Nephron (organoid): ENCODE results near the gene CSRP1.
"Not testable (repeated sequence)": the region's sequence is repeated elsewhere in the genome, so short reads cannot be mapped to it uniquely, and the experiment has no call there.

ENCODE experiments used
- H3K27ac Mint-ChIP-seq, 3 experiments: 2 replicates each; pipeline ENCODE4 v1.8.0; 2020; ENCODE audit warnings: mixed read lengths in 3 of 3, mild to moderate bottlenecking in 2 of 3, moderate library complexity in 1 of 3
- H3K27me3 Mint-ChIP-seq: 2 replicates; pipeline ENCODE4 v1.8.0; 2021; ENCODE audit warnings: low read depth, mild to moderate bottlenecking, moderate library complexity, mixed read lengths
- H3K36me3 Mint-ChIP-seq: 2 replicates; pipeline ENCODE4 v1.8.0; 2020; ENCODE audit warnings: low read depth, mixed read lengths
- H3K4me1 Mint-ChIP-seq: 2 replicates; pipeline ENCODE4 v1.8.0; 2020; ENCODE audit warnings: mixed read lengths
- H3K4me3 Mint-ChIP-seq, 3 experiments: 2 replicates each; pipeline ENCODE4 v1.8.0; 2020; ENCODE audit warnings: mild to moderate bottlenecking in 3 of 3, mixed read lengths in 3 of 3, moderate library complexity in 2 of 3
- H3K9me3 Mint-ChIP-seq: 2 replicates; pipeline ENCODE4 v1.8.0; 2020; ENCODE audit warnings: mixed read lengths
- TF ChIP-seq, protein P1 (sequence below), 3 experiments: fragments of 200-600 bp; sonication (generic); IDR thresholded peaks; one replicate each; pipeline ENCODE4 v1.5.0; 2021; ENCODE audit warnings: antibody characterized with exemption in 3 of 3; ENCODE audit not compliant: unreplicated experiment in 3 of 3

Gene CSRP1

DNA sequence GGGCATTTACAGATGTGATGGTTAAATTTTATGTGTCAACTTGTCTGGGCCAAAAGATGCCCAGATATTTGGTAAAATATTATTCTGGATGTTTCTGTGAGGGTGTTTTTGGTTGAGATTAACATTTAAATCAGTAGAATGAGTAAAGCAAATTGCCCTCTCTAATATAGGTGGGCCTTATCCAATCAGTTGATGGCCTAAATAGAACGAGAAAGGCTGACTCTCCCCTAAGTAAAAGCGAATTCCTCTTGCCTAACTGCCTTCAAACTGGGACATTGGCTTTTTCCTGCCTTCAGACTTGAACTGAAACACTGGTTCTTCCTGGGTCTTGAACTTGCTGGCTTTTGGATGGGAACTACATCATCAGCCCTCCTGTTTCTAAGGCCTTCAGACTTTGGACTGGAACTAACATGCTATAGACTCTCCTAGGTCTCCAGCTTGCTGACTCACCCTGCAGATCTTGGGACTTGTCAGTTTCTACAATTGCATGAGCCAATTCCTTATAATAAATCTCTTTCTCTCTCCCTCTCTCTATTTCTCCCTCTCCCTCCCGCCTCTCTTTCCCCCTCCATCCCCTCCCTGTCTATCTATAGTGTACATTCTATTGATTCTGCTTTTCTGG lies 21.8 kb upstream of the CSRP1 start:
- H3K9me3 Mint-ChIP-seq, result peaks cover 11% of the 10 kb centered on the region
- H3K27ac Mint-ChIP-seq, result peak overlapping the region in 1 of 3 experiments; percentile 71
- peaks cover 7% of the 10 kb centered on the region for H3K27me3 Mint-ChIP-seq
- H3K4me3 Mint-ChIP-seq, result no peak overlapping the region
- TF ChIP-seq, protein P1, sequence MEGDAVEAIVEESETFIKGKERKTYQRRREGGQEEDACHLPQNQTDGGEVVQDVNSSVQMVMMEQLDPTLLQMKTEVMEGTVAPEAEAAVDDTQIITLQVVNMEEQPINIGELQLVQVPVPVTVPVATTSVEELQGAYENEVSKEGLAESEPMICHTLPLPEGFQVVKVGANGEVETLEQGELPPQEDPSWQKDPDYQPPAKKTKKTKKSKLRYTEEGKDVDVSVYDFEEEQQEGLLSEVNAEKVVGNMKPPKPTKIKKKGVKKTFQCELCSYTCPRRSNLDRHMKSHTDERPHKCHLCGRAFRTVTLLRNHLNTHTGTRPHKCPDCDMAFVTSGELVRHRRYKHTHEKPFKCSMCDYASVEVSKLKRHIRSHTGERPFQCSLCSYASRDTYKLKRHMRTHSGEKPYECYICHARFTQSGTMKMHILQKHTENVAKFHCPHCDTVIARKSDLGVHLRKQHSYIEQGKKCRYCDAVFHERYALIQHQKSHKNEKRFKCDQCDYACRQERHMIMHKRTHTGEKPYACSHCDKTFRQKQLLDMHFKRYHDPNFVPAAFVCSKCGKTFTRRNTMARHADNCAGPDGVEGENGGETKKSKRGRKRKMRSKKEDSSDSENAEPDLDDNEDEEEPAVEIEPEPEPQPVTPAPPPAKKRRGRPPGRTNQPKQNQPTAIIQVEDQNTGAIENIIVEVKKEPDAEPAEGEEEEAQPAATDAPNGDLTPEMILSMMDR (IDR thresholded peaks at IDR 0.05; ENCODE audit: unreplicated experiment in 3 of 3), result no peak
- H3K4me1 Mint-ChIP-seq, result peaks cover 44% of the 10 kb centered on the region
- no peaks in the 10 kb centered on the region for H3K36me3 Mint-ChIP-seq

DNA sequence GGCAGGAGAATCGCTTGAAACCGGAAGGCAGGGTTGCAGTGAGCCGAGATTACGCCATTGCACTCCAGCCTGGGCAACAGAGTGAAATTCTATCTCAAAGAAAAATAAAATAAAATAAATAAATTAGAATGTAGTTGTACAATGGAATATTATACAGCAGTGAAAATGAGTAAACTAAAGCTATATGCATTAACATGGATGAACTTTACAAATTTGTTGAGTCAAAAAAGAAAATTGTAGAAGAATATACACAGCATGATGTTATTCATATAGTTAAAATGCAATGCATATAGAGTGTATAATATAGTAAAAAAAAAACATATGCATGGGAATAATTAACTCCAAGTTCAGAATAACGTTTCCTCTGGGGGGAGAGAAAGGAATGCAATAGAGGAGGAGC lies 21.0 kb upstream of the CSRP1 start:
- TF ChIP-seq, protein P1 (IDR thresholded peaks at IDR 0.05; ENCODE audit: unreplicated experiment in 3 of 3), result no peak

DNA sequence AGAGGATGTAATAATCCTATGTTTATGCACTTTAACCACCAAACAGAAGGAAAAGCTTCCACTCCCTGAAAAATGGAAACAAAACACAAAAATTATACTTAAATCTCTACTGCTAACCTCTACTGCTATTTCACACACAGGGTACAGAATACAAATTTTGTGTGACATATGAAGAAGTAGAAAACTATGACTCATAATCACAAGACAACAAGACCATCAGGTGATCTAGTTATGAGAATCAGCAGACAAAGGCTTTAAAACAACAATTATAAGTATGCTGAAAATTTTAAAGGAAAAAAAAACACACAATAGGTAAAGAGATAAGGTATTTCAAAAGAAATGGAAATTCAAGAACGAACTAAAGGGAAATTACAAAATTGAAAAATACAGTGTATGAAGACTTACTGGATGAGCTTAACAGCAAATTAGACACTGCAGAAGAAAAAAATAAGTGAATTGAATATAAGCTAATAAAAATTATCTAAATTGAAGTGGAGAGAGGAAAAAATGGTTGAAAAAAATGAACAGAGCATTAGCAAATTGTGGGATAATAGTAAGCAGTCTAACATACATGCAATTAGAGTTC lies 18.4 kb upstream of the CSRP1 start:
- Mint-ChIP-seq H3K27me3 (peaks cover 13% of the 10 kb centered on the region), H3K4me3 (no peak overlapping the region)
- TF ChIP-seq, protein P1 (IDR thresholded peaks at IDR 0.05; ENCODE audit: unreplicated experiment in 3 of 3), result no peak

More for the DNA sequence above, 21.0 kb upstream of the CSRP1 start:
- no peak overlapping the region for H3K27ac Mint-ChIP-seq
- no peak overlapping the region for H3K4me3 Mint-ChIP-seq
- no peaks in the 10 kb centered on the region for H3K36me3 Mint-ChIP-seq
- peaks cover 39% of the 10 kb centered on the region for H3K4me1 Mint-ChIP-seq
- H3K9me3 Mint-ChIP-seq, result peaks cover 14% of the 10 kb centered on the region
- peaks cover 7% of the 10 kb centered on the region for H3K27me3 Mint-ChIP-seq

DNA sequence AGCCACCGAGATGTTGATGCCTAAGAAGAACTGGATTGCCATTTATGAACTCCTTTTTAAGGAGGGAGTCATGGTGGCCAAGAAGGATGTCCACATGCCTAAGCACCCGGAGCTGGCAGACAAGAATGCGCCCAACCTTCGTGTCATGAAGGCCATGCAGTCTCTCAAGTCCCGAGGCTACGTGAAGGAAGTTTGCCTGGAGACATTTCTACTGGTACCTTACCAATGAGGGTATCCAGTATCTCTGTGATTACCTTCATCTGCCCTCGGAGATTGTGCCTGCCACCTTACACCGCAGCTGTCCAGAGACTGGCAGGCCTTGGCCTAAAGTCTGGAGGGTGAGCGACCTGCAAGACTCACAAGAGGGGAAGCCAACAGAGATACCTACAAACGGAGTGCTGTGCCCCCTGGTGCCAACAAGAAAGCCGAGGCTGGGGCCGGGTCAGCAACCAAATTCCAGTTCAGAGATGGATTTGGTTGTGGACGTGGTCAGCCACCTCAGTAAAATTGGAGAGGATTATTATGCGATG lies 13.2 kb upstream of the CSRP1 start:
- H3K27ac Mint-ChIP-seq, H3K4me3 Mint-ChIP-seq, H3K27me3 Mint-ChIP-seq, H3K36me3 Mint-ChIP-seq, H3K4me1 Mint-ChIP-seq: not testable (repeated sequence)
- peaks cover 17% of the 10 kb centered on the region for H3K9me3 Mint-ChIP-seq

More for the DNA sequence above, 18.4 kb upstream of the CSRP1 start:
- Mint-ChIP-seq H3K9me3 (peaks cover 21% of the 10 kb centered on the region), H3K36me3 (no peaks in the 10 kb centered on the region), H3K27ac (no peak overlapping the region), H3K4me1 (peaks cover 13% of the 10 kb centered on the region)

DNA sequence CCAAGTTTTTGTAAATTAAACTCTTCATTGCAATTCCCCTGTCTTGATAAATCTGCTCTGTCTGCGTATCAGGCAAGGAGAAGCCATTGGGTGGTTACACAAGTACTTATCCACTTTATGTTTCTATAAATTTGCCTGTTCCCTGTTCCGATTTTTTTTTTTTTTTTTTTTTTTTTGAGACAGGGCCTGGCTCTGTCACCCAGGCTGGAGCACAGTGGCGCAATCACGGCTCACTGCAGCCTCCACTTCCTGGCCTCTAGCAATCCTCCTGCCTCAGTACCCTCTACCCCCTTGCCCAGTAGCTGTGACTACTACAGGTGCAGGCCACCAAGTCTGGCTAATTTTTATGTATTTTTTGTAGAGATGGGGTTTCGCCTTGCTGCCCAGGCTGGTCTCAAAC lies 11.1 kb upstream of the CSRP1 start:
- Mint-ChIP-seq H3K36me3 (no peaks in the 10 kb centered on the region), H3K27ac (peak overlapping the region in 1 of 3 experiments; percentile 68), H3K9me3 (peaks cover 7% of the 10 kb centered on the region), H3K4me1 (peaks cover 14% of the 10 kb centered on the region), H3K27me3 (peaks cover 8% of the 10 kb centered on the region), H3K4me3 (no peak overlapping the region)
- TF ChIP-seq, protein P1 (IDR thresholded peaks at IDR 0.05; ENCODE audit: unreplicated experiment in 3 of 3), result no peak

DNA sequence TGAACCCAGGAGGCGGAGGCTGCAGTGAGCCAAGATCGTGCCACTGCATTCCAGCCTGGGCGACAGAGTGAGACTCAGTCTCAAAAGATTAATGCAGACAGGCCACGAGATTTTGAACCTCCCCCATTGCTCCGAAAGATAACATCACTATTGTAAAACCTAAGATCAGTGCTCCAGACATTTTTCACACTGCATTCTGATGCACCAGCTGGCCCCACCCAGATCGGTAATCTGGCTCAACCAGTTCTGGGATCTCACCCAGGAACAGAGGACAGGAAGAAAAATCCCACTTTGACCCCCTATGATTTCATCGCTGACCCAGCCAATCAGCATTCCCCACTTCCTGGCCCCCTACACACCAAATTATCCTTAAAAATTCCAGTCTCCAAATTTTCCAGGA lies 10.7 kb upstream of the CSRP1 start:
- TF ChIP-seq, protein P1 (IDR thresholded peaks at IDR 0.05; ENCODE audit: unreplicated experiment in 3 of 3), result no peak
- Mint-ChIP-seq H3K27me3 (peaks cover 8% of the 10 kb centered on the region), H3K27ac (peak overlapping the region in 1 of 3 experiments; percentile 68), H3K4me1 (peaks cover 18% of the 10 kb centered on the region), H3K9me3 (peaks cover 7% of the 10 kb centered on the region), H3K36me3 (no peaks in the 10 kb centered on the region), H3K4me3 (no peak overlapping the region)
